ENCODE data around the gene AUH. TPM values are rescaled to one million over a fixed set of nuclear protein-coding genes. Genes with fewer than 3 reads are reported as not detected.

The AUH gene
- polyA plus RNA-seq, 1 donor from 2014 or later: 42.6 TPM

- Histone ChIP-seq H3K4me2 (ENCODE audit: low read length) (no peak overlapping the region), H4K20me1 (ENCODE audit: insufficient read depth) (no peaks in the 10 kb centered on the region), H3K9me2 (ENCODE audit: insufficient read depth, low read length) (no peaks in the 10 kb centered on the region), H3K9ac (ENCODE audit: low read length) (no peak overlapping the region), H3K4me3 (ENCODE audit: low read length) (no peak overlapping the region), H3K27me3 (ENCODE audit: insufficient read depth, low read depth, low read length) (no peaks in the 10 kb centered on the region), H2AFZ (ENCODE audit: low read depth, low read length) (no peak overlapping the region), H3F3A (ENCODE audit: insufficient read depth, low read length, poor library complexity, severe bottlenecking) (no peaks in the 10 kb centered on the region), H3K9me3 (ENCODE audit: low read length) (no peaks in the 10 kb centered on the region), H3K79me2 (replicated peaks; ENCODE audit: insufficient read depth, low read length) (no peaks in the 10 kb centered on the region), H3K27ac (ENCODE audit: low read length) (no peak overlapping the region), H3K36me3 (ENCODE audit: insufficient read depth, low read length) (no peaks in the 10 kb centered on the region)
- TF ChIP-seq POLR2AphosphoS5 (IDR thresholded peaks at IDR 0.05) (no peak), TAF1 (IDR thresholded peaks at IDR 0.05; ENCODE audit: low read depth) (no peak), SMC3 (conservative IDR thresholded peaks at IDR 0.05; ENCODE audit: poor library complexity) (no peak), REST (IDR thresholded peaks at IDR 0.05; ENCODE audit: borderline replicate concordance) (no peak), EP300 (conservative IDR thresholded peaks at IDR 0.05; ENCODE audit: poor library complexity, severe bottlenecking) (no peak), MXI1 (conservative IDR thresholded peaks at IDR 0.05; ENCODE audit: poor library complexity, severe bottlenecking) (no peak), EZH2 (IDR thresholded peaks at IDR 0.05; ENCODE audit: borderline replicate concordance, insufficient read depth, low read length, poor library complexity, severe bottlenecking) (no peak), RAD21 (conservative IDR thresholded peaks at IDR 0.05) (no peak)
- TF ChIP-seq, protein P1, sequence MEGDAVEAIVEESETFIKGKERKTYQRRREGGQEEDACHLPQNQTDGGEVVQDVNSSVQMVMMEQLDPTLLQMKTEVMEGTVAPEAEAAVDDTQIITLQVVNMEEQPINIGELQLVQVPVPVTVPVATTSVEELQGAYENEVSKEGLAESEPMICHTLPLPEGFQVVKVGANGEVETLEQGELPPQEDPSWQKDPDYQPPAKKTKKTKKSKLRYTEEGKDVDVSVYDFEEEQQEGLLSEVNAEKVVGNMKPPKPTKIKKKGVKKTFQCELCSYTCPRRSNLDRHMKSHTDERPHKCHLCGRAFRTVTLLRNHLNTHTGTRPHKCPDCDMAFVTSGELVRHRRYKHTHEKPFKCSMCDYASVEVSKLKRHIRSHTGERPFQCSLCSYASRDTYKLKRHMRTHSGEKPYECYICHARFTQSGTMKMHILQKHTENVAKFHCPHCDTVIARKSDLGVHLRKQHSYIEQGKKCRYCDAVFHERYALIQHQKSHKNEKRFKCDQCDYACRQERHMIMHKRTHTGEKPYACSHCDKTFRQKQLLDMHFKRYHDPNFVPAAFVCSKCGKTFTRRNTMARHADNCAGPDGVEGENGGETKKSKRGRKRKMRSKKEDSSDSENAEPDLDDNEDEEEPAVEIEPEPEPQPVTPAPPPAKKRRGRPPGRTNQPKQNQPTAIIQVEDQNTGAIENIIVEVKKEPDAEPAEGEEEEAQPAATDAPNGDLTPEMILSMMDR (IDR thresholded peaks at IDR 0.05; ENCODE audit: poor library complexity, severe bottlenecking): no peak
These were observed 179.1 kb downstream of the AUH start for GRCh38 chr9:91182429-91183225.

DNA sequence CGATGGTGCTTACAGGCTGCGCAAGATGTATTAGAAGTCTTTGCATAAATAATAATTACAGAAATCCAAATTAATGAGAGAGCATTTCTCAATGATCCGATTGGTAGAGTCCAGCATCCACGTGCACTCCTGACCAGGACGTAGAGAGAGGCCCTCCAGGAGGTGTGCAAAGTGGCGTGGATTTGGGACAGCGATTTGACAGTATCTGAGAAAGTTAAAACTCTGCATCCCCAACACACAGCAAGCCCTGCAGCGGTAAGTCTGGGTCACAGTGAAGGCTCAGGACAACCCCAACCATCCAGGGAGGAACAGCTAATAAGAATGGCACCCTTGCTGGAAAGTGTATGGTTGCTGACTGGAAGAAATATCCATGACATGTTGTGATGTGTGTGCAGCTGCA is 180.2 kb downstream of the AUH start:
- H3K9ac ChIP-seq (ENCODE audit: low read length): no peak overlapping the region
- no peaks in the 10 kb centered on the region for H3F3A ChIP-seq (ENCODE audit: insufficient read depth, low read length, poor library complexity, severe bottlenecking)
- no peaks in the 10 kb centered on the region for H3K36me3 ChIP-seq (ENCODE audit: insufficient read depth, low read length)
- no peak overlapping the region for H3K27ac ChIP-seq (ENCODE audit: low read length)
- H2AFZ ChIP-seq (ENCODE audit: low read depth, low read length): no peak overlapping the region
- H4K20me1 ChIP-seq (ENCODE audit: insufficient read depth): no peaks in the 10 kb centered on the region
- H3K4me2 ChIP-seq (ENCODE audit: low read length): no peak overlapping the region
- H3K79me2 ChIP-seq (replicated peaks; ENCODE audit: insufficient read depth, low read length): no peaks in the 10 kb centered on the region
- H3K4me3 ChIP-seq (ENCODE audit: low read length): no peak overlapping the region
- TF ChIP-seq SMC3 (conservative IDR thresholded peaks at IDR 0.05; ENCODE audit: poor library complexity) (no peak), POLR2AphosphoS5 (IDR thresholded peaks at IDR 0.05) (no peak), EP300 (conservative IDR thresholded peaks at IDR 0.05; ENCODE audit: poor library complexity, severe bottlenecking) (no peak)
- no peaks in the 10 kb centered on the region for H3K27me3 ChIP-seq (ENCODE audit: insufficient read depth, low read depth, low read length)
- no peaks in the 10 kb centered on the region for H3K9me3 ChIP-seq (ENCODE audit: low read length)
- H3K9me2 ChIP-seq (ENCODE audit: insufficient read depth, low read length): no peaks in the 10 kb centered on the region
